Neutrophil (primary cell): ENCODE measurements around the gene IL1RAPL2.
"Not testable (repeated sequence)": the region's sequence is repeated elsewhere in the genome, so short reads cannot be mapped to it uniquely, and the experiment has no call there.

Source experiments
- H3K27ac ChIP-seq: fragments of 200-600 bp; sonication (generic); 2 replicates; pipeline ENCODE4 v1.5.1; 2016; ENCODE audit warnings: mild to moderate bottlenecking, moderate library complexity
- H3K27me3 ChIP-seq: fragments of 200-600 bp; sonication (generic); 2 replicates; pipeline ENCODE4 v1.6.0; 2016; ENCODE audit warnings: mild to moderate bottlenecking
- H3K36me3 ChIP-seq: fragments of 200-600 bp; sonication (generic); 2 replicates; pipeline ENCODE4 v1.5.1; 2017
- H3K4me1 ChIP-seq, 2 experiments: fragments of 200-600 bp in 1 of 2; sonication (generic) in 1 of 2; 1 replicate in 1 of 2; 2 replicates in 1 of 2; pipeline versions ENCODE4 v1.5.1 to v1.6.1; 2013 to 2016; ENCODE audit warnings: low read depth in 1 of 2, low read length in 1 of 2, mild to moderate bottlenecking in 1 of 2, moderate library complexity in 1 of 2; ENCODE audit not compliant: control insufficient read depth in 1 of 2, insufficient read depth in 1 of 2
- H3K4me3 ChIP-seq, 2 experiments: fragments of 200-600 bp in 1 of 2; sonication (generic) in 1 of 2; 1 replicate in 1 of 2; 2 replicates in 1 of 2; pipeline ENCODE4 v1.5.1; 2013 to 2016; ENCODE audit warnings: low read depth in 1 of 2, low read length in 1 of 2, mild to moderate bottlenecking in 1 of 2, moderate library complexity in 1 of 2
- H3K9me3 ChIP-seq: fragments of 200-600 bp; sonication (generic); 2 replicates; pipeline ENCODE4 v1.5.1; 2016
- TF ChIP-seq, protein P1 (sequence below): fragments of 200-600 bp; sonication (generic); IDR thresholded peaks from 2 replicates; pipeline ENCODE4 v1.5.1; 2016; ENCODE audit warnings: antibody characterized with exemption

IL1RAPL2 gene

DNA sequence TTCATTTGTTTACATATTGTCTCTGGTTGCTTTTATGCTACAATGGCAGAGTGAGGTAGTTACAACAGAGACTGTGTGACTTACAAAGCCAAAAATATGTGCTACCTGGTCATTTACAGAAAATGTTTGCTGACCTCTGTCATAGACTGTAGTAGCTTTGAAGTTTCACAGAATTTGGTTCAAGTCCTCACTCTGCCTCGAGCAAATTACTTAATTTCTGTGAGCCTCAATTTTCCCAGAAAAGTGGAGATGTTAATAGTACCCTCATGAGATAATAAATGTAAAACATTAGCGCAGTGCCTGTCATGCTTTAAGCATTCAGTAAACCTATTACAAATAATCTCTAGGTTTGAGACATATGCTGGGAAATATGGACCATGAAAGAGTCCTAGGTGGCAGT lies 1237.9 kb downstream of the IL1RAPL2 start:
- H3K27me3 ChIP-seq = no peaks in the 10 kb centered on the region
- H3K4me1 ChIP-seq = no peaks in the 10 kb centered on the region
- no peak overlapping the region for H3K27ac ChIP-seq
- H3K36me3 ChIP-seq = no peaks in the 10 kb centered on the region
- H3K9me3 ChIP-seq = no peaks in the 10 kb centered on the region
- TF ChIP-seq, protein P1, sequence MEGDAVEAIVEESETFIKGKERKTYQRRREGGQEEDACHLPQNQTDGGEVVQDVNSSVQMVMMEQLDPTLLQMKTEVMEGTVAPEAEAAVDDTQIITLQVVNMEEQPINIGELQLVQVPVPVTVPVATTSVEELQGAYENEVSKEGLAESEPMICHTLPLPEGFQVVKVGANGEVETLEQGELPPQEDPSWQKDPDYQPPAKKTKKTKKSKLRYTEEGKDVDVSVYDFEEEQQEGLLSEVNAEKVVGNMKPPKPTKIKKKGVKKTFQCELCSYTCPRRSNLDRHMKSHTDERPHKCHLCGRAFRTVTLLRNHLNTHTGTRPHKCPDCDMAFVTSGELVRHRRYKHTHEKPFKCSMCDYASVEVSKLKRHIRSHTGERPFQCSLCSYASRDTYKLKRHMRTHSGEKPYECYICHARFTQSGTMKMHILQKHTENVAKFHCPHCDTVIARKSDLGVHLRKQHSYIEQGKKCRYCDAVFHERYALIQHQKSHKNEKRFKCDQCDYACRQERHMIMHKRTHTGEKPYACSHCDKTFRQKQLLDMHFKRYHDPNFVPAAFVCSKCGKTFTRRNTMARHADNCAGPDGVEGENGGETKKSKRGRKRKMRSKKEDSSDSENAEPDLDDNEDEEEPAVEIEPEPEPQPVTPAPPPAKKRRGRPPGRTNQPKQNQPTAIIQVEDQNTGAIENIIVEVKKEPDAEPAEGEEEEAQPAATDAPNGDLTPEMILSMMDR = no peak
- H3K4me3 ChIP-seq = no peak overlapping the region

DNA sequence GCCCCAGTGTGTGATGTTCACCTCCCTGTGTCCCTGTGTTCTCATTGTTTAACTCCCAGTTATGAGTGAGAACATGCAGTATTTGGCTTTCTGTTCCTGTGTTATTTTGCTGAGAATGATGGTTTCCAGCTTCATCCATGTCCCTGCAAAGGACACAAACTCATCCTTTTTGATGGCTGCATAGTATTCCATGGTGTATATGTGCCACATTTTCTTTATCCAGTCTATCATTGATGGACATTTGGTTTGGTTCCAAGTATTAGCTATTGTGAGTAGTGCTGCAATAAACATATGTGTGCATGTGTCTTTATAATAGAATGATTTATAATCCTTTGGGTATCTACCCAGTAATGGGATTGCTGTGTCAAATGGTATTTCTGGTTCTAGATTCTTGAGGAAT lies 1239.7 kb downstream of the IL1RAPL2 start:
- H3K27me3 ChIP-seq, H3K27ac ChIP-seq, H3K36me3 ChIP-seq, H3K9me3 ChIP-seq, H3K4me1 ChIP-seq, H3K4me3 ChIP-seq: not testable (repeated sequence)

DNA sequence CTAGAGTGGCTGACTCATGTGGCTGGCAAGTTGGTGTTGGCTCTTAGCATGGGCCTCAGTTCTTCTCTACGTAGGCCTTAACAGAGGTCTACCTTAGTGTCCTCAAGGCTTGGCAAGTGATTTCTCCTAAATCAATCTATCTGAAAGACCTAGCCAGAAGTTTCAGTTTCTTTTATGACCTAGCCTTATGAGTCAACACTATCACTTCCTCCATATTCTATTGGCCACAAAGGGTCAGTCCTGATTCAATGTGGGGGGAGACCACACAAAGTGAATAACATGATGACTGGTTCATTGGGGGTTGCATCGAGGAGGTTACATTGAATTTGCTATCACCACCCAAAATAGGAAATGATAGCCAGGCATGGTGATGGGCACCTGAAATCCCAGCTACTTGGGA lies 1250.5 kb downstream of the IL1RAPL2 start:
- no peaks in the 10 kb centered on the region for H3K9me3 ChIP-seq
- no peak overlapping the region for H3K4me3 ChIP-seq
- H3K27me3 ChIP-seq = peaks cover 15% of the 10 kb centered on the region
- no peaks in the 10 kb centered on the region for H3K4me1 ChIP-seq
- H3K36me3 ChIP-seq = no peaks in the 10 kb centered on the region
- TF ChIP-seq, protein P1 = no peak
- H3K27ac ChIP-seq = no peak overlapping the region
